OCI-LY3 (cell line): ENCODE data around the gene SESN1.

Experiments
- H2AFZ ChIP-seq: fragments of 200-600, 300-600 bp; shearing (Covaris generic); 2 replicates; pipeline ENCODE4 v1.6.0; 2014; ENCODE audit warnings: antibody characterized with exemption, low read depth, low read length
- H3K27ac ChIP-seq: fragments of 200-600, 300-600 bp; sonication (generic); 2 replicates; pipeline ENCODE4 v1.5.1; 2014; ENCODE audit warnings: mild to moderate bottlenecking, low read length, moderate library complexity, mixed read lengths
- H3K27me3 ChIP-seq: fragments of 200-600, 300-600 bp; sonication (generic); 2 replicates; pipeline ENCODE4 v1.6.1; 2014; ENCODE audit warnings: low read depth, low read length, mixed read lengths
- H3K36me3 ChIP-seq: fragments of 200-600, 300-600 bp; sonication (generic); replicated peaks from 2 replicates; pipeline ENCODE3; 2014; ENCODE audit warnings: low read depth, low read length, mixed read lengths
- H3K4me1 ChIP-seq: fragments of 300-600, 200-600 bp; sonication (generic); 2 replicates; pipeline ENCODE4 v1.6.1; 2014; ENCODE audit warnings: low read length, mixed read lengths
- H3K4me2 ChIP-seq: fragments of 200-600, 300-600 bp; sonication (generic); 2 replicates; pipeline ENCODE4 v1.6.1; 2014; ENCODE audit warnings: low read length, mixed read lengths
- H3K4me3 ChIP-seq: fragments of 300-600, 200-600 bp; sonication (generic); 2 replicates; pipeline ENCODE4 v1.5.1; 2014; ENCODE audit warnings: antibody characterized with exemption, mild to moderate bottlenecking, low read length, moderate library complexity
- H3K79me2 ChIP-seq: fragments of 300-600, 200-600 bp; shearing (Covaris generic); 2 replicates; pipeline ENCODE4 v1.6.1; 2014; ENCODE audit warnings: mild to moderate bottlenecking, low read length, mixed read lengths
- H3K9ac ChIP-seq: fragments of 300-600, 200-600 bp; shearing (Covaris generic); 2 replicates; pipeline ENCODE4 v1.6.0; 2014; ENCODE audit warnings: mild to moderate bottlenecking, low read length, moderate library complexity
- H3K9me3 ChIP-seq: fragments of 200-600, 300-600 bp; shearing (Covaris generic); 2 replicates; pipeline ENCODE4 v1.6.1; 2014; ENCODE audit warnings: low read length, mixed read lengths; ENCODE audit not compliant: insufficient read depth
- H4K20me1 ChIP-seq: fragments of 200-600, 300-600 bp; sonication (generic); 2 replicates; pipeline ENCODE4 v1.6.1; 2016; ENCODE audit warnings: low read length, mixed read lengths; ENCODE audit not compliant: insufficient read depth
- EZH2phosphoT487 ChIP-seq: fragments of 200-600 bp; shearing (Covaris generic); IDR thresholded peaks from 2 replicates; pipeline ENCODE4 v1.6.1; 2018; ENCODE audit warnings: antibody characterized with exemption, mixed run types, low read depth
- TF ChIP-seq, protein P1 (sequence below): fragments of 200-600, 300-600 bp; sonication (generic); IDR thresholded peaks from 2 replicates; pipeline ENCODE4 v1.5.1; 2014; ENCODE audit warnings: antibody characterized with exemption, low read length, low read depth

The SESN1 gene

DNA sequence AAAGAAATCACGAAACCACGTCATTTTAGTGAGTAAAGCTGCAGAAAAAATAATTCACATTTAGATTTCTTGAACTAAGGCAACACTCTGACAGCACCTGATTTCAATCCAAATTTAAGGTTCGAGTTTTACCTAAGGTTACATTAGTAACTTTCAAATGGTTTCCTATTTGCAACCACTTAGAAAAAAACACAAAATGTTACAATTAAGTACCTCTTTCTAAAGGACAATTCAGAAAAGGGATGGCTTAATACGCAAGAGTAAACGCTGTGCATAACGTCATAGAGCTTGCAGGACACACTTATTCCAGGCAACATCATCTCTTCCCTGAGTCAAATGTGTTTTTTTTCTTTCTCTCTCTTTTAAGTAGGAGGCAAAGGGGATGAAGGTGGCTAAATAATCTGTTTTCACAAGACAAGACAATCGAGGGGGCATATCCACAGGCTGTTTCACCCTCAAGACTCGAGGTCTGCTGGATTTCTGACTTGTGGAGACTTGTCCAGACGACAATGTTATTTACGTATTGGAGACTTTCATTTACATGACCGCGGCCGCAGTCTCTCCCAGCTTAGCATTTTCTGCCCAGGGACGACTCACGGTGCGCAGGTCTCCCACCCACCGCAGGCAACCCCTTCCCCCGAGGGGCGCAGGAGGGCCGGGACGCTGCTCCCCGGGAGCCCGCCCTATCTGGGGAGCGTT is 86.0 kb downstream of the SESN1 start:
- no peaks in the 10 kb centered on the region for H3K36me3 ChIP-seq
- peaks cover 6% of the 10 kb centered on the region; the same call in 1 of the 2 replicates for H4K20me1 ChIP-seq
- H3K27me3 ChIP-seq: peaks cover 10% of the 10 kb centered on the region; the same call in 1 of the 2 replicates
- TF ChIP-seq, protein P1, sequence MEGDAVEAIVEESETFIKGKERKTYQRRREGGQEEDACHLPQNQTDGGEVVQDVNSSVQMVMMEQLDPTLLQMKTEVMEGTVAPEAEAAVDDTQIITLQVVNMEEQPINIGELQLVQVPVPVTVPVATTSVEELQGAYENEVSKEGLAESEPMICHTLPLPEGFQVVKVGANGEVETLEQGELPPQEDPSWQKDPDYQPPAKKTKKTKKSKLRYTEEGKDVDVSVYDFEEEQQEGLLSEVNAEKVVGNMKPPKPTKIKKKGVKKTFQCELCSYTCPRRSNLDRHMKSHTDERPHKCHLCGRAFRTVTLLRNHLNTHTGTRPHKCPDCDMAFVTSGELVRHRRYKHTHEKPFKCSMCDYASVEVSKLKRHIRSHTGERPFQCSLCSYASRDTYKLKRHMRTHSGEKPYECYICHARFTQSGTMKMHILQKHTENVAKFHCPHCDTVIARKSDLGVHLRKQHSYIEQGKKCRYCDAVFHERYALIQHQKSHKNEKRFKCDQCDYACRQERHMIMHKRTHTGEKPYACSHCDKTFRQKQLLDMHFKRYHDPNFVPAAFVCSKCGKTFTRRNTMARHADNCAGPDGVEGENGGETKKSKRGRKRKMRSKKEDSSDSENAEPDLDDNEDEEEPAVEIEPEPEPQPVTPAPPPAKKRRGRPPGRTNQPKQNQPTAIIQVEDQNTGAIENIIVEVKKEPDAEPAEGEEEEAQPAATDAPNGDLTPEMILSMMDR: no peak
- no peak for TF ChIP-seq EZH2phosphoT487
- H3K4me2 ChIP-seq: peak overlapping the region; percentile 97
- peak overlapping the region; percentile 86 for H3K4me3 ChIP-seq
- H3K9me3 ChIP-seq: no peaks in the 10 kb centered on the region
- H2AFZ ChIP-seq: peak overlapping the region; percentile 74
- peaks cover 18% of the 10 kb centered on the region for H3K4me1 ChIP-seq
- H3K27ac ChIP-seq: no peak overlapping the region
- no peaks in the 10 kb centered on the region for H3K79me2 ChIP-seq
- peak overlapping the region; percentile 69 for H3K9ac ChIP-seq

DNA sequence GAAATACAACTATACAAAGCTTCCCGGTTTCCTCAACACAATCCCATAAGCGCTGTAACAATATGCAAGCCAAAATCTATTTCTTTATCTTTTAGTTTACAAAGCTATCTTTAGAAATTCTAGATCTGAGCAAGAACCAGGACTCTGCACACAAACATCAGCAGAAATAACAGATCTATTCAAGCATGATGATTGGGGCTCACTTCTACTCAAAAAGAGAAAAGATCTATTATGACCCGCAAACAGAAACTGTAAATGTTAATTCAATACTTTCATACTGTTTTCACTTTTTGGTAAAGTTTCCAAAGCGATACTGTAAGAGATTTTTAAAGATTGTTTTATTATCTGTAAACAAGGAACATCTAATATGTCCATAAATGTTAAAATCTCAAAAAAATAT is 86.6 kb downstream of the SESN1 start:
- Histone ChIP-seq H3K4me2 (peak overlapping the region; percentile 97), H3K4me3 (peak overlapping the region; percentile 86), H2AFZ (no peak overlapping the region), H3K9me3 (no peaks in the 10 kb centered on the region), H3K9ac (0 out of 2 replicates have a peak overlapping the region, but pooled peaks have one; percentile 69), H3K27me3 (peaks cover 10% of the 10 kb centered on the region; the same call in 1 of the 2 replicates), H3K27ac (no peak overlapping the region), H3K4me1 (peaks cover 18% of the 10 kb centered on the region), H3K36me3 (no peaks in the 10 kb centered on the region), H3K79me2 (no peaks in the 10 kb centered on the region), H4K20me1 (peaks cover 6% of the 10 kb centered on the region; the same call in 1 of the 2 replicates)
- no peak for TF ChIP-seq EZH2phosphoT487

DNA sequence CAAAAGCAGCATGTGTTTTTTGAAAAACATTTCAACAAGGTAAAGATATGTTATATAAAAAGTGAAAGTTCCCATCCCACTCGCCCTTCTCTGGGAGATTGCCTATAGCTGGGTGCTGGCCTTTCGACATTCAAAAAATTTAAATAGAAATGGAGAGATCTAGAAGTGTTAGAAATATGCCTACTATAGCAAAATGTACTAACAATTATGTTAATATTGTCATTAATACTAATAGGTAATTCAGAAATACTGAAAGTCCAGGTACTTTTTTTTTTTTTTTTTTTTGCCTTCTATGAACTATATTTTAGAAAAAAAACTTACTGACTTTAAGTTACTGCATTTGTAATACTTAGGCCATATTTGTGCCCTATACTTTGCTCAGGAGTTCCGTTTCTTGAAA is 87.1 kb downstream of the SESN1 start:
- Histone ChIP-seq H3K4me3 (peak overlapping the region; percentile 86), H3K4me2 (peak overlapping the region; percentile 97), H3K9ac (no peak overlapping the region)

DNA sequence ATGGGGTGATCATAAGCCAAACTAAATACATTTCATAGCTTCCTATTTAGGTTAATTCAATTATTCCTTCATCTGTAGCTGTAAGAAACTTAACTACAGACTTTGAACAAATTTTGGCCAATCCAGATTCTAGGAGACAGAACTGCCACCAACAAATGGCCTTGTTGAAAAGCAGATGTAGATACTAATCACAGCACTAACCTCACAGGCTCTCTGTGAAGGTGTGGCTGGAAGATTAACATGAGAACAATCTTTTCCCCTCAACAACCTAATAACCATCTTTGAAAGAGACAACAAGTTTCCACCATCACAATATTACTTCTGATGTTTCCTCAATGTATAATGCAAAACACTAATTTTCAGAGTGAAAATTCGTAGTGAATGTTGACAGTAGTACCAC is 87.8 kb downstream of the SESN1 start:
- Histone ChIP-seq H3K79me2 (no peaks in the 10 kb centered on the region), H3K27ac (no peak overlapping the region), H3K27me3 (peaks cover 10% of the 10 kb centered on the region; the same call in 1 of the 2 replicates), H3K36me3 (no peaks in the 10 kb centered on the region), H3K4me1 (peaks cover 22% of the 10 kb centered on the region), H2AFZ (no peak overlapping the region), H3K9ac (no peak overlapping the region), H4K20me1 (peaks cover 9% of the 10 kb centered on the region; the same call in 1 of the 2 replicates), H3K4me2 (no peak overlapping the region), H3K4me3 (no peak overlapping the region), H3K9me3 (no peaks in the 10 kb centered on the region)
- TF ChIP-seq, protein P1: no peak
- no peak for TF ChIP-seq EZH2phosphoT487

More for the DNA sequence above, 87.1 kb downstream of the SESN1 start:
- H3K27ac ChIP-seq: no peak overlapping the region
- H3K79me2 ChIP-seq: no peaks in the 10 kb centered on the region
- H3K9me3 ChIP-seq: no peaks in the 10 kb centered on the region
- H4K20me1 ChIP-seq: peaks cover 6% of the 10 kb centered on the region; the same call in 1 of the 2 replicates
- no peaks in the 10 kb centered on the region for H3K36me3 ChIP-seq
- peaks cover 21% of the 10 kb centered on the region for H3K4me1 ChIP-seq
- TF ChIP-seq, protein P1: no peak
- TF ChIP-seq EZH2phosphoT487: no peak
- peaks cover 10% of the 10 kb centered on the region; the same call in 1 of the 2 replicates for H3K27me3 ChIP-seq
- no peak overlapping the region for H2AFZ ChIP-seq
